GM12873 (cell line): ENCODE results near the gene NCR2.

ENCODE experiments used
- CTCF ChIP-seq: IDR thresholded peaks from 2 replicates; pipeline ENCODE4 v1.5.1; 2012; ENCODE audit warnings: low read depth, mild to moderate bottlenecking, moderate library complexity, low read length, control low read depth; ENCODE audit not compliant: insufficient read depth; ENCODE audit errors: missing control alignments

Gene NCR2

GRCh38 chr6:41318654-41319565, 16.5 kb upstream of the NCR2 start:
- peak; percentile 100 for TF ChIP-seq CTCF

- TF ChIP-seq CTCF = no peak
These were observed 14.2 kb upstream of the NCR2 start for GRCh38 chr6:41321183-41321582.

- no peak for TF ChIP-seq CTCF
These were observed 9.9 kb upstream of the NCR2 start for GRCh38 chr6:41325446-41326066.

GRCh38 chr6:41326092-41326491, 9.3 kb upstream of the NCR2 start:
- TF ChIP-seq CTCF = no peak

- TF ChIP-seq CTCF = no peak
These were observed 8.2 kb upstream of the NCR2 start for GRCh38 chr6:41327177-41327576.

GRCh38 chr6:41331401-41332150, 3.8 kb upstream of the NCR2 start:
- no peak for TF ChIP-seq CTCF

GRCh38 chr6:41332241-41332640, 3.2 kb upstream of the NCR2 start:
- no peak for TF ChIP-seq CTCF
